ENCODE data around the gene PLEKHG3. TPM values are rescaled to one million over a fixed set of nuclear protein-coding genes. Genes with fewer than 3 reads are reported as not detected.

The PLEKHG3 gene
- polyA plus RNA-seq, 3 donors = 92.1 to 109 (median 98.4) TPM

GRCh38 chr14:64725261-64725815, 21.1 kb downstream of the PLEKHG3 start:
- DNase-seq = no peak

GRCh38 chr14:64725879-64726584, 21.8 kb downstream of the PLEKHG3 start:
- no peak for DNase-seq

- DNase-seq = no peak
These were observed 22.3 kb downstream of the PLEKHG3 start for GRCh38 chr14:64726585-64726890.

- DNase-seq = no peak
These were observed 23.4 kb downstream of the PLEKHG3 start for GRCh38 chr14:64727551-64728071.

GRCh38 chr14:64728106-64728505, 23.9 kb downstream of the PLEKHG3 start:
- DNase-seq = no peak

- no peak for DNase-seq
These were observed 24.6 kb downstream of the PLEKHG3 start for GRCh38 chr14:64728856-64729255.

- DNase-seq = no peak
These were observed 25.3 kb downstream of the PLEKHG3 start for GRCh38 chr14:64729386-64730060.

- DNase-seq = no peak
These were observed 25.8 kb downstream of the PLEKHG3 start for GRCh38 chr14:64730061-64730440.

GRCh38 chr14:64730681-64731080, 26.5 kb downstream of the PLEKHG3 start:
- DNase-seq = no peak

GRCh38 chr14:64731141-64731581, 26.9 kb downstream of the PLEKHG3 start:
- no peak for DNase-seq

GRCh38 chr14:64732066-64732465, 27.8 kb downstream of the PLEKHG3 start:
- no peak for DNase-seq

GRCh38 chr14:64732536-64733120, 28.4 kb downstream of the PLEKHG3 start:
- no peak for DNase-seq

- no peak for DNase-seq
These were observed 29.1 kb downstream of the PLEKHG3 start for GRCh38 chr14:64733321-64733720.

GRCh38 chr14:64733899-64734298, 29.7 kb downstream of the PLEKHG3 start:
- no peak for DNase-seq

- no peak for DNase-seq
These were observed 30.8 kb downstream of the PLEKHG3 start for GRCh38 chr14:64734990-64735389.

GRCh38 chr14:64736271-64737169, 32.3 kb downstream of the PLEKHG3 start:
- DNase-seq = no peak

GRCh38 chr14:64737391-64738280, 33.4 kb downstream of the PLEKHG3 start:
- no peak for DNase-seq

- no peak for DNase-seq
These were observed 34.1 kb downstream of the PLEKHG3 start for GRCh38 chr14:64738281-64738804.

- no peak for DNase-seq
These were observed 37.0 kb downstream of the PLEKHG3 start for GRCh38 chr14:64741200-64741599.

- no peak for DNase-seq
These were observed 37.7 kb downstream of the PLEKHG3 start for GRCh38 chr14:64741961-64742360.

Data from renal pelvis (tissue), 4 donors.